HG03196 (cell line): ENCODE results near the gene STAC2.
"Not testable (repeated sequence)": the region's sequence is repeated elsewhere in the genome, so short reads cannot be mapped to it uniquely, and the experiment has no call there.

Source experiments
- ATAC-seq: cut with Tn5 transposase; IDR thresholded peaks from one replicate; pipeline ENCODE4 v1.9.1; 2021; ENCODE audit not compliant: unreplicated experiment

STAC2 gene

DNA sequence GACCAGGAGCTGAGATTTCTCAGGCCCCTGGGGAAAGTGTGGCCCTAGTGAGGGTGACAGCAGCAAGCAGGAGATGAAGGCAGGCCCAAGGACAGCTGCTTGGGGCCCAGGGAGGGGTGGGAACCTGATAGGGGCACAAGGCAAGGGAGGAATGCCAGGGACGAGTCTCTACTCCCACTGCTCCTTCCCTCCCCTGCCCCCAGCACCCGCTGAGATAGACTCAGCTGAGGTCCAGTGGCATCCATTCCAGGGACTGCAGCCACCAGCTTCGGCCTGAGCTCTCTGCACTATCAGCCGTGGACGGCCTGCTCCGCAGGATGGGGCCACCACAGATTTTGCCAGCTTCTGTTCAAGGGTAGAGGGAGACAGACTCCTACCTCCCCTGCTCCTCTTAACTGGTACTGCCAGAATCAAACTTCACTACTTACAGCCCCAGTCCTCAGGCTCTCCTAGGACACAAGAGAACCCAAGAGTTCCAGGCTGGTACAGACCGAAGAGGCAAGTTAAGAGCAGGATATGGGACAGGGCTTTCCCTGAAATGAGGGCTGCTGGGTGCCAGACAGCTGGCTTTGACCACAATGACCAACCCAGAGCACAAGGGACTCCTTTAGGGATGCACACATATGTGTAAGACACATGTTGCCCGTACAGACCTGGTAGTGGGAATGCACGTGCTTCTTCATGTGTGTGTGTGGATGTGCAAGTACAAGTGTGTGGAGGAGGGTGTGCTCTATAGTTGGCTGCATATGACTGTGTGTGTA lies 33.8 kb downstream of the STAC2 start:
- no peak for ATAC-seq

DNA sequence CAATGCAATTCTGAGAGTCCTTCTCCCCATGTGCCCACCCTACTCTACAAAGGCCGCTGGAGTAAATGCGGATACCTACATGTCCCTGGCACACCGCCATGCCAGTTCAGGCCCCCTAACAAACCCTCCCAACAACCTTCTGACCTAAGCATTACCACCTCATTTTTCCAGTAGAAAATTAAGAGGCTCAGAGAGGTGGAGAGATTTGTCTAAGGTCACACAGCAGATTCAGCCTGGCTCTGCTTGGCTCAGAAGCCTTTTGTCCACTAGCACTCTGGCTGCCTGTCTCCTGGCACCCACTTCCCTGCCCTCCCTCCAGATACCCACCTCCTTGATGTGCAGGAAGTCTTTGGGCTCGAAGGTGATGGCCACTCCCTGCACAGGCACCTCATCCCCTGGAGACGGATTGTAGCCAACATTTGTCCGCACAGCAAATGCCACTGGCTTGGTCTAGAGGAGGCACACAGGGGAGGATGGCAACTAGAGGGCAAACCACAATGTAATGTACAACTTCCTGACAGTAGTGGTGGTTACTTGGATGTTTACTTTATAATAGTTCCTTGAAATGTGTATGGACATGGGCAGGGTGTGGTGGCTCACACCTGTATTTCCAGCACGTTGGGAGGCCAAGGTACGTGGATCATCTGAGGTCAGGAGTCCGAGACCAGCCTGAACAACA lies 38.5 kb downstream of the STAC2 start:
- ATAC-seq = no peak

DNA sequence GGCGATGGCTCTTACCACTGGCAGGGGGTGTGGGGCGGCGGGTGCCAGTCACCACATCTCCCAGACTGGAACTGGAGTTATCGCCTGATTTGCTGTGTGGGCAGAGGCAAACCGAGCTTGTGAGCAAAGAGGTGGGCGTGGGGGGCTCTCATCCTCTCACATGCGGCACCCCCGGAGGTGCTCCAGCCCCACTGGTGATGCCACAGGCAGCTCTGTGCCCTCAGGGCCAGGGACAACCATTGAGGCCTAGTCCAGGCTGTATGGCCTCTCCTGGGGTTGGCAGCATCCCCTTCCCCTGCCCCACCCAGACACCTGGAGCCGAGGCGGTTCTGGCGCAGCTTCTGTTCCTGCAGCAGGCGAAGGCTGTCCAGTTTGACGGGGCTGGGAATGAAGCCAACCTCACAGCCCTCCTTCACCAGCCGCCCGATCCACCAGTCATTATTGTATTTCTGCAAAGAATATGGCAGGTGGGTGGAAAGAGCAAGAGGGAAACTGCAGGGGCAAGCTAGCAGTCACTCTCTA lies 39.2 kb downstream of the STAC2 start:
- no peak for ATAC-seq

DNA sequence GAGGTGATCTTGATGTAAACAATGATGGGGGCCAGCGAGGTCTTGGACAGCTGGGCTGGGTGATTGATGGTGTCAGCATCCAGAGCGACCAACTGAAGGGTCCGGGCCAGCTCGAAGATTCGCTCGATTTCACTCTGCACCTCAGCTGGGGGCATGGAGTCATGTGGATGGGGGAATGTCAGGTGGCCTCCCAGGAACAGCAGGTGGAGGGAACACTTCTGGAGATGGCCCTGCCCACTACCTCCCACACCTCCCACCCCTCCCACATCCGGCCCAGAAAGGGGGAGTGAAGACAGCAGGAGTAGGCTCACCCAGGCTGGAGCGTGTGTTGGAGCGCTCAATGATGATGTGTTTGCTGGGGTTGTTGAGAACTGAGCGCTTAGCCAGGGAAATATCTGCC lies 42.0 kb downstream of the STAC2 start:
- no peak for ATAC-seq

DNA sequence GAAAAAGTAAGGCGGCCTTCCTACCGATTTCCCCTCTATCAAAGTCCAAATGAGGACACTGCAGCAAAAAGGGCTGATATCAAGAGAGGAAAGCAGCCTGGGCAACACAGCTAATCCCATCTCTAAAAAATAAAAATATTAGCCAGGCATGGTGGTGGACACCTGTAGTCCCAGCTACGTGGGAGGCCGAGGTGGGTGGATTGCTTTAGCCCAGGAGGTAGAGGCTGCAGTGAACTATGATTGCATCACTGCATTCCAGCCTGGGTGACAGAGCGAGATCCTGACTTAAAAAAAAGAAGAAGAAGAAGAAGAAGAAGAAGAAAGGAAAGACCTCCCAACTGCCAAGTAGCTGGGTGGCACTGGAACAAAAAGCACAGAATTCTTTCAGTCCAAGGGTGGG lies 42.7 kb downstream of the STAC2 start:
- no peak for ATAC-seq

DNA sequence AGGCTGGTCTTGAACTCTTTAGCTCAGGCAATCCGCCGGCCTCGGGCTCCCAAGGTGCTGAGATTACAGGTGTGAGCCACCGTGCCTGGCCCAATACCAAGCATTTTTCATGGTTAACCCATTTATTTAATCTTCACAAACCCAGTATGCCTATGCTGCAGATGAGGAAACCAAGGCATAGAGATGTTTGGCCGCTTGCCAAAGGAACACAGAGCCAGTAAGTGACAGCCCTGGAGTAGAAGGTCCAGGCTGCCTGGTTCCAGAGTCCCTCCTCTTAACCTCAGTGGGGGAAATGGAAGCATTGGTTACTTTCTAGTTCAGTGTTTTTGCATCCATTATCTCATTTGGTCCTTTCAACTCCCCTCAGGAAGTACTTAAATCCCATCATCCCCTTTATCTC lies 44.4 kb downstream of the STAC2 start:
- no peak for ATAC-seq

DNA sequence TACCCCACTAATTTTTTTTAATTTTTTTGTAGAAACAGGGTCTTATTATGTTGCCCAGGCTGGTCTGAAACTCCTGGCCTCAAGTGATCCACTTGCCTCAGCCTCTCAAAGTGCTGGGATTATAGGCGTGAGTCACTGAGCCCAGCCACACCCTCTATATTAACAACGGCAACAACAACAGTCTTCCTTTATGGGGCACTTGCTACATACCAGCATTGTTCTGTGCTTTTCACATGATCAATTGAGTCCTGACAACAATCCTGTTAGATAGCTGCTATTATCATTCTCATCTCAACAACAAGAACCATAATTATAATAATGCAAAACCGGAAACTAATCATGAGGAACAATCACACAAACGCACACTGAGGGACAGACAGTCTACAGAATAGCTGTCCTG lies 47.2 kb downstream of the STAC2 start:
- no peak for ATAC-seq

DNA sequence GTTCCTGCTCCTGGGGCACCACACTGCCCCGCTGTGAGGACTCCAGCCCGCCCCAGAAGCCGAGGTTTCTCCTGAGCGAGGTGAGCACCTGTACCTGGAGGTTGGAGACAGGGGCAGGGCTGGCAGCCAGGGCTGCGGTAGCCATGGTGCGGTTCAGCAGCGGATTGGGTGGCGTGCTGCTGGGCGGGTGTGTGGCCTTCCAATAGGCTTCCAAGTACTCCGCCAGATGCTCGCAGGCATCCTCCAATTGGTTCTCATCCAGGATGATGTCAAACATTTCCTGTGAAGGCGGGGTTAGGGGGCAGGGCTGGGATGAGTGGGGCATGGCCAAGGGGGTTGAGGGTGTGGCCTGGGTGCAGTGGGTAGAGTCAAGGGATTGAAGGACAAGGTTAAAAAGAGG lies 48.5 kb downstream of the STAC2 start:
- ATAC-seq = no peak

DNA sequence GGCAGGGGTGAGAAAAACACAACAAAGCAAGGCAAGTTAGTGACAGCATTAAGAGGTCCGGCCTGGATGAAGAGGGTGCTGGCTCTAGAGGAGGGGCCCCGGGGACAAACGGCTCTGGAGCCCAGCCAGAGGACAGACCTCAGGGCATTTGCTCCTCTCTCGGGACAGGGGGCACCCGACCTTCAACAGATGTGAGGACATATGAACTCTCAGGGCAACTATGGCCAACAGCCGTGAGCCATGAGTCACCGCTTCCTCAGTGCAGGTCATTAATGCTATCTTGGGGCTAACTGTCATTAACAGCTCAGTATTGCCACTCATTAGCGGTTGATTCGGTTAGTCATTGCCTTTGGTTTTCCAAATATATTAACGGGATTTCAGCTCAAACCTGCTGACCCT lies 50.1 kb downstream of the STAC2 start:
- no peak for ATAC-seq

DNA sequence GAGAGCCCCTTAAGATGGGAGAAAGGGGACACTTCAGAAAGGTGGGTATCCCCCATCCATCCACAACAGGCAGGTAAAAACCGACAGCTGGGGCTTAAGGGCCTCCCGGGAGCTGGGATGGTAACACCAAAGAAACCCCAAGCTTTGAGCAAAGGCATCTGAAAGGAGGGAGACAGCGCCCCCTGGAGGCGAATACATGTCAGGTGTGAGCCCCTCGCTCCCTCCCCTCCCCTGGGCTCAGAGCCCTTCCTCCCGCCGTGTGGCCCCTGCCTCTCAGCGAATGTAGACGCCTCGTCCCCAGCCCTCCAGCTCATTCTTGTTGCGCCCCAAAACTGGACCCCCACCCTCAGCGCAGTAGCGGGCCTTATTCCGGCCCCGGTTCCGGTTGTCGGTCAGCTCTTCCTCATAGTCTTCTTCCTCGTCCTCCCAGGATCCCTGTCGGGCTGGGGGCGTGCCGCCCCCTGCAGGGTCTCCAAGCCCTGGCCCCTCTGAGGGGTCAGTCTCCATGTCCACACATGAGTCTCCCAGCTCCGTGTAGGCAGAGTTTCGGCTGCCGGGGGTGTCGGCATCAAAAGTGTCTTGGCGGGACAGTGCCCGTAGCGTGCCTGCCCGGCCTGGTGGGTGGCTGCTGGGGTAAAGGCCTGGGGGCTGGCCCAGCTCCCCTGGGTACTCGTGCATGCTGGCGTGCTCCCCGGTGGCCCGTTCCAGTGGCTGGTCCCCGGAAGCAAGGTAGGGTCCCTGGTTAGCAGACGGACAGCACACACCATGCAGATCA lies 50.6 kb downstream of the STAC2 start:
- no peak for ATAC-seq

DNA sequence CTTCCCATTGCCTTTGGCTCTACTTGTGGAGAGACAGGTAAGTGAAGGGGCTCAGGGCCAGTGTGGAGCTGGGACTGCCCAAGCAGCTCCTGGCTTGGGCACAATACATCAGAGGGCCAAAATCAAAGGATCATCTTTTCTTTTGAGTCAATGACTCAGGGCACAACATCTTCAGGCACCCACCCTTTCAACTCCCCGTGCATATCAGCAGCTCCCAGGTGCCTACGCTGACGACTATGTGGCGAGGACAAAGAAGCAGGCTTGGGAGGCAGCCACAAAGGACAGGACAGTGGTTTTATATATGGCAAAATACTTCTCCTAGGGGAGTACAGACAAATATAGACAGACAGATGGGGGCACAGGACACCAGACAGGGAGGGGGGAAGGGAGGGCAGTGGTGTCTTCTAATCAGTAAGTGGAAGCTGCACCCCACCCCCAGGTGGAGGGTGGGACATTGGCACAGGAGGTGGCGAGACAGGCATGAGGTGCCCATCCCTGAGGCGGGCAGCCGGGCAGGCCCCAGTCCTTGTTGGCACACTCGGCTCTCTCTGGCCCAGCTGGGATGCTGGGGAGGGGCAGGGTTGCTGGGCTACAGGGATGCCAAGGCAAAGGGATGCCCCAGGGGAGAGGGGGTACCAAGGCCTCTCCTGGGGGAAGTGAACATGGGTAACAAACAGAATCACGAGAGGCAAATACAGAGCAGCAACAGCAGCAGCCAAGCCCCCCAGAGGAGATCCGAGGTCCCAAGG lies 52.0 kb downstream of the STAC2 start:
- ATAC-seq = no peak

DNA sequence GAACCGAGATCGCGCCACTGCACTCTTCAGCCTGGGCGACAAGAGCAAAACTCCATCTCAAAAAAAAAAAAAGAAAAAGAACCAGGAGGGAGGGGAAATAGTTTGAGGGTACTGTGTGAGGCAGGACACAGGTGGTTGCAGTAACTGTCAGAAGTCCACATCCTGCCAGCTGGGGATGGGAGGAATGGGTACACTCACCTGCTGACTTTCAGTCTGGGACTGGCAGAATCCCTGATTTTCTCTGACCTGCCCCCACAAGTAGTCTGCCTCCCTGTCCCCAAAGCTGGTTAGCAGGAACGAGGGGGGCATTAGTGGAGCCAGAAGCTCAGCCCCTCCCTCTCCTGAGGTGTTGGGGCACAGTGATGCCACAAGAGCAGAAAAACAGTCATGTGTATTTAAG lies 52.7 kb downstream of the STAC2 start:
- no peak for ATAC-seq

DNA sequence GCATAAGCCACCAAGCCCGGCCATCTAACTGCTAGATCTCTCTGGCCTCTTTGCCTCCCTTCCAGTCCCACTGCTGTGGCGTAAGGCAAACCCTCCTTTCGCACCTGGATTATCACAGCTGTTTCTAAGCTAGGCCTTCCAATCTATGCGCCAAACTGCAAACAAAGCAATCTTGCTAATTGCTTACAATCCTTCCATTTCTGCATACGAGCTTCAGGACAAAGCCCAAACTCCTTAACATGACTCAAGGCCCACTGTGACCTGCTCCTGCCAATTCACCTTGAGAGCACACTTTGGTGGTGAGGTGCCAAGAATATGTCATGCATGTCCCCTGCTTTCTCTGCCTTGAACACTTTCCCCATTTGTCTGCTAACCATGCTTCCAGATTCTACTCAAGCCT lies 53.8 kb downstream of the STAC2 start:
- no peak for ATAC-seq

DNA sequence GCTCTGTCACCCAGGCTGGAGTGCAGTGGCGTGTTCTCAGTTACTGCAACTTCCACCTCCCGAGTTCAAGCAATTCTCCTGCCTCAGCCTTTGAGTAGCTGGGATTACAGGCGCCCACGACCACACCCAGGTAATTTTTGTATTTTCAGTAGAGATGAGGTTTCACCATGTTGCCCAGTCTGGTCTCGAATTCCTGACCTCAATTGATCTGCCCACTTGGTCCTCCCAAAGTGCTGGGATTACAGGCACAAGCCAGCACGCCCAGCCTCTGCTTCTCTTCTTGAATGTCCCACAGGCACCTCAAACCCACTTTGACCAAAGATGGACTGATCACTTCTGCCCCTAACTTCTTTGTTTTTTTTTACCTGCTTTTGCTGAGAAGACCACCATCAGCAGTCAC lies 55.2 kb downstream of the STAC2 start:
- no peak for ATAC-seq

DNA sequence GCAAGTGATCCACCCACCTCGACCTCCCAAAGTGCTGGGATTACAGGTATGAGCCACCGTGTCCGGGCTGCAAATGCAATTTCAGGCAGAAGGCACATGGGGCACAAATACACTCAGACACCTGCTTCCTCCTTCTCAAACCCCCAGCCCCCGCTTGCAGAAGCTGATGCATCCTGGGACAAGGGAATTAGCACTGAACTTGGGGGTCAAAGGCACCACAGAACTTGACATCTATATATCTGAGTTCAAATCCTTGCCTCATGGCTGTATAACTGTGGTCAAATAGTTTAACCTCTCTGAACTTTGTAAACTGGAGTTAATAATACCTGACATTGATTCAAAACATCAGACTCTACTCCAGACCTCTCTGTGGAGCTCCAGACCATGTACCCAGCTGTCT lies 55.6 kb downstream of the STAC2 start:
- no peak for ATAC-seq

DNA sequence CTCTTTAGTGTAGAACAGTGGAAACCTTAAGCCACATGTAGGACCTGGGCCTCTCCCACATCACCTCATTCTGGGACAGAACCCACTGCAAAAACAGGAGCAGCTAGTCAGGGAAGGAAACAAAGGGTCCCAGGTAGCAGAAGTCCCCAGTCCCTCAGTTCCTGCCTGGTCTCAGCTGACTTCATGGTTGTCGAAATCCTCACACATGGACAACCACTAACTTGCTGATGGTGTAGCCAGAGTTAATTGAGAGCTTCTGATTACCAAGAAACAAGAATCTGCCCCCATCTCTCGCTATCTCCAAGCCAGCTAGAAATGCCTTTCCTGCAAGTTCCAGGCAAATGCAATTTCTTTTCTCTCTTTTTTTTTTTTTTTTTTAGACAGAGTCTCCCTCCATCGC lies 56.2 kb downstream of the STAC2 start:
- ATAC-seq = no peak

DNA sequence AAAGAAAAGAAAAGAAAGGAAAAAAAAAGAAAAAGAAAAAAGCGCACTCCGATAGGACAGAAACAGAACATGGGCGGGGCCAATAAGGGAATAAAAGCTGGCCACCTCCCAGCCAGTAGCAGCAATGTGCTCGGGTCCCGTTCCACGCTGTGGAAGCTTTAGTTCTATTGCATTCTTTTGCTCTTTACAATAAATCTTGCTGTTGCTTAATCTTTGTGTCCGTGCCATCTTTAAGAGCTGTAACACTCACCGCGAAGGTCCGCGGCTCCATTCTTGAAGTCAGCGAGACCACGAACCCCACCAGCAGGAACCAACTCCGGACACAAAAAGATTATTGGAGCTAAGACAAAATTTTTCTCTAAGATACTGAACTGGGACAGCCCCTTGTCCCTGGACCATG lies 56.6 kb downstream of the STAC2 start:
- no peak for ATAC-seq

DNA sequence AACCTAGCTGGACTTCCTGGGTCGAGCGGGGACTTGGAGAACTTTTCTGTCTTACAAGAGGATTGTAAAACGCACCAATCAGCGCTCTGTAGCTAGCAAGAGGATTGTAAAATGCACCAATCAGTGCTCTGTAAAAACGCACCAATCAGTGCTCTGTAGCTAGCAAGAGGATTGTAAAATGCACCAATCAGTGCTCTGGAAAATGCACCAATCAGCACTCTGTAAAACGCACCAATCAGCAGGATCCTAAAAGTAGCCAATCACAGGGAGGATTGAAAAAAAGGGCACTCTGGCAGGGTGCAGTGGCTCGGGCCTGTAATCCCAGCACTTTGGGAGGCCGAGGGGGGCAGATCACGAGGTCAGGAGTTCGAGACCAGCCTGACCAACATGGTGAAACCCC lies 57.2 kb downstream of the STAC2 start:
- ATAC-seq = not testable (repeated sequence)

DNA sequence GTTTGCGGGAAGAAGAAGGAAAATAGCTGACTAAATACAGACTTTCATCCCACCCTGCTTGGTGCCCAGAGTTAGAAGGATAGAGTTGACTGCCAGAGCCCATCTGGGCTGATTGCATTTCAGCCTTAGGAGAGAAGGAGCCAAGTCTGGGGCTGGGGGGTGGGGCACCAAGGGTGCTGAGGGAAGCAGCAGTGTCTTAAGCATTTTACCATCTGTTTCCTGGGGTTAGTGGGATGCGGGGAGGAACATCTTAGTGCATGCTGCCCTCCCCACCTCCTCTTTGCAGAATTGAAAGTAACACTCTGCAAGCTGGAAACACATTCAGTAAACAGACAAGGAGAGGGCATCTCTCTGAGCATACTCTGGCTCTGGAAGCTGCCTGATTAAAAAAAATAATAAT lies 58.3 kb downstream of the STAC2 start:
- no peak for ATAC-seq

DNA sequence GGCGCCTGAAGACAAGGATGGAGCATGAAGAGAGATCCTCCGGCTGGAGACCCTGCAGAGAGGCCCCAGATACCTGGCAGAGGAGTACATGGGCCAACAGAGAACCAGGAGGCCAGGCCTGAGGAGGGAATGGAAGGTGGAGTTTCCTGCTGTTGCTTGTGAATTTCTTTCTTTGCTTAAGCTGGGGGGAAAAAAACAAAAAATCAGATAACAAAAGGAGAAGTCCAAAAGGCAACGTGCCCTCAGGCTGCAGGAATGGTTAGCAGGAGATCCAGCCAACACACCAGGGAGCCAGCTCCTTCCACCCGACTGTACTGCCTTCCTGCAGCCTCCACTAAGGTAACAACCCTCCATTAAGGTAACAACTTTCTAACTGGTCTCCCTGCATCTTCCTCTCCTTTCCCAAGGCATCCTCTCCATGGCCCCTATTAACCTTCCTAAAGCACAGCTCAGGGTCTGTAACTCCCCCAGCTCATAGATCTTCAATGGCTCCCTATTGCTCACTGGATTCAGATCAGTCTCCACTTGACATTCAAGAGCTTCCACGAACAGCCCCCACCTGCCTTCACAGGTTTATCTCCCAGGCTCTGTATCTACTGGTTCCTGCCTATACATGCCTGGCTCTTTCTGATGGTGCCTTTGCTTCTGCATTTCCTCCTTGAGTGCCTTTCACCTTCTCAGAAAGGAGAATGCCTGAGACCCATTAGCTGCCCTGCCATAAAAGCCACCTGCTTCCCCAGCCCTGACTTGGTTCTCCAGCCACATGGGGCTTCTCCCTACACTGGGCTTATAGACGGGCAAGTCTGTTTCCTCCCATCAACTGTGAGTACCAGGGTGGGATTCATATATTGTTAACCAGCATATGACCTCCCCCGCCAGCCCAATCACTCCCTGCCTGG lies 59.1 kb downstream of the STAC2 start:
- ATAC-seq = no peak
